HepG2 (cell line): ENCODE data around the gene CDHR5. TPM values are rescaled to one million over a fixed set of nuclear protein-coding genes. Genes with fewer than 3 reads are reported as not detected.

ENCODE experiments used
- BCL3 ChIP-seq: sonication (generic); formaldehyde crosslinking; IDR thresholded peaks from 2 replicates; pipeline ENCODE4 v1.5.1; 2020; ENCODE audit warnings: mild to moderate bottlenecking, missing genetic modification reagents, moderate library complexity
- BHLHE40 ChIP-seq: IDR thresholded peaks from 2 replicates; pipeline ENCODE4 v1.6.1; 2011; ENCODE audit warnings: low read length, improper control_type of control experiment
- CREB1 ChIP-seq, 2 experiments: fragments of 450-650 bp in 1 of 2; IDR thresholded peaks; 2 replicates each; pipeline ENCODE4 v1.6.1; 2016 to 2017; ENCODE audit warnings: control low read depth in 1 of 2, mild to moderate bottlenecking in 1 of 2, missing compliant biosample characterization in 1 of 2, missing genetic modification characterization in 1 of 2
- GATAD1 ChIP-seq: IDR thresholded peaks from 2 replicates; pipeline ENCODE4 v1.6.1; 2016; ENCODE audit warnings: missing genetic modification reagents, missing compliant biosample characterization
- HMG20A ChIP-seq: IDR thresholded peaks from 2 replicates; pipeline ENCODE4 v1.6.1; 2016; ENCODE audit warnings: borderline replicate concordance
- KDM2A ChIP-seq: sonication (generic); formaldehyde crosslinking; IDR thresholded peaks from 2 replicates; pipeline ENCODE4 v1.4.0; 2020; ENCODE audit warnings: low read depth, missing genetic modification reagents, borderline replicate concordance
- KDM4B ChIP-seq: sonication (generic); formaldehyde crosslinking; IDR thresholded peaks from 2 replicates; pipeline ENCODE4 v1.4.0; 2020; ENCODE audit warnings: missing genetic modification reagents
- MXI1 ChIP-seq: IDR thresholded peaks from 3 replicates; pipeline ENCODE4 v1.6.1; 2012; ENCODE audit warnings: low read depth, low read length, inconsistent platforms, borderline replicate concordance
- NR2F6 ChIP-seq, 2 experiments: IDR thresholded peaks; 2 replicates each; pipeline ENCODE4 v1.6.1; 2016; ENCODE audit warnings: antibody characterized with exemption in 1 of 2, mild to moderate bottlenecking in 1 of 2
- ZC3H13 ChIP-seq: sonication (generic); formaldehyde crosslinking; IDR thresholded peaks from 2 replicates; pipeline ENCODE4 v1.8.1; 2023; ENCODE audit warnings: mild to moderate bottlenecking, missing genetic modification reagents, moderate library complexity
- ZNF205 ChIP-seq: IDR thresholded peaks from 2 replicates; pipeline ENCODE4 v1.6.1; 2018; ENCODE audit warnings: missing biosample characterization, missing genetic modification reagents
- ZNF292 ChIP-seq: sonication (generic); formaldehyde crosslinking; IDR thresholded peaks from 2 replicates; pipeline ENCODE4 v1.8.1; 2022; ENCODE audit warnings: mild to moderate bottlenecking, low read depth, missing genetic modification reagents, borderline replicate concordance
- ZNF333 ChIP-seq: sonication (generic); formaldehyde crosslinking; IDR thresholded peaks from 2 replicates; pipeline ENCODE4 v1.4.0; 2020; ENCODE audit warnings: mild to moderate bottlenecking, missing genetic modification reagents, borderline replicate concordance
- ZNF724P ChIP-seq: sonication (generic); formaldehyde crosslinking; IDR thresholded peaks from 2 replicates; pipeline ENCODE4 v1.8.0; 2022; ENCODE audit warnings: missing genetic modification reagents, borderline replicate concordance
- ZNF776 ChIP-seq: sonication (generic); formaldehyde crosslinking; IDR thresholded peaks from 2 replicates; pipeline ENCODE4 v1.4.0; 2020; ENCODE audit warnings: mild to moderate bottlenecking, missing genetic modification reagents
- ZNF780A ChIP-seq: sonication (generic); formaldehyde crosslinking; IDR thresholded peaks from 2 replicates; pipeline ENCODE4 v1.8.0; 2022; ENCODE audit warnings: mild to moderate bottlenecking, missing genetic modification reagents, moderate library complexity
- ZNF792 ChIP-seq: IDR thresholded peaks from 2 replicates; pipeline ENCODE4 v1.6.1; 2016
- polyA plus RNA-seq, 8 experiments: library from polyadenylated mRNA; depleted of rRNA in 3 of 8; stranded (reverse) in 7 of 8; unstranded in 1 of 8; fragments of >200 nt; fragmentation: Illumina TruSeq in 4 of 8; extraction: Trizol in 4 of 8; gene quantifications; 2 replicates each; pipeline versions ENCODE4 v1.2.1 to v1.2.3, GENCODE V29; 2011 to 2016; ENCODE audit warnings: low read depth in 4 of 8, missing spikeins in 1 of 8, mixed read lengths in 1 of 8; ENCODE audit not compliant: insufficient read depth in 1 of 8
- total RNA-seq, 5 experiments: library from RNA; depleted of rRNA; stranded (reverse); fragments of >200 nt; fragmentation: Illumina TruSeq; extraction: Trizol; gene quantifications; 2 replicates each; pipeline ENCODE4 v1.2.3, GENCODE V29; 2016; ENCODE audit warnings: low read depth in 1 of 5
- TF ChIP-seq, protein P1 (sequence below): sonication (generic); formaldehyde crosslinking; IDR thresholded peaks from 2 replicates; pipeline ENCODE4 v1.8.1; 2022; ENCODE audit warnings: low read depth, mild to moderate bottlenecking, missing genetic modification reagents
- TF ChIP-seq, protein P2 (sequence below): sonication (generic); formaldehyde crosslinking; IDR thresholded peaks from one replicate; pipeline ENCODE4 v1.5.1; 2020; ENCODE audit warnings: mild to moderate bottlenecking, missing genetic modification reagents; ENCODE audit errors: not compliant biosample characterization

CDHR5 gene
- total and polyA plus RNA-seq, 2 of the 13 experiments (the other 11 are each of a cell fraction or from before 2014, with no cell fraction given) = 0.46 to 0.71 TPM

GRCh38 chr11:587978-588380 is 36.8 kb downstream of the CDHR5 start (continued):
- TF ChIP-seq BCL3 (CRISPR knock-in tag) (0 out of 2 replicates have a peak, but pooled peaks have one; percentile 39), ZNF780A (CRISPR knock-in tag) (no peak), GATAD1 (CRISPR knock-in tag) (peak; percentile 65), MXI1 (peak; percentile 80; the same call in 1 of the 3 replicates), ZC3H13 (no peak), CREB1 (IDR thresholded peaks at IDR 0.05) (peak; percentile 82), CREB1 (CRISPR knock-in tag; IDR thresholded peaks at IDR 0.05) (no peak), ZNF792 (0 out of 2 replicates have a peak, but pooled peaks have one; percentile 24), NR2F6 (IDR thresholded peaks at IDR 0.05) (peak; percentile 69; the same call in 1 of the 2 replicates), NR2F6 (CRISPR knock-in tag; IDR thresholded peaks at IDR 0.05) (peak; percentile 89), KDM2A (peak; percentile 56), ZNF292 (CRISPR knock-in tag) (peak; percentile 88; the same call in 1 of the 2 replicates), BHLHE40 (peak; percentile 94), ZNF205 (CRISPR knock-in tag) (0 out of 2 replicates have a peak, but pooled peaks have one; percentile 37), ZNF724P (no peak), HMG20A (peak; percentile 54; the same call in 1 of the 2 replicates), ZNF776 (CRISPR knock-in tag) (no peak), ZNF333 (no peak), KDM4B (peak; percentile 80)
- TF ChIP-seq, protein P1, sequence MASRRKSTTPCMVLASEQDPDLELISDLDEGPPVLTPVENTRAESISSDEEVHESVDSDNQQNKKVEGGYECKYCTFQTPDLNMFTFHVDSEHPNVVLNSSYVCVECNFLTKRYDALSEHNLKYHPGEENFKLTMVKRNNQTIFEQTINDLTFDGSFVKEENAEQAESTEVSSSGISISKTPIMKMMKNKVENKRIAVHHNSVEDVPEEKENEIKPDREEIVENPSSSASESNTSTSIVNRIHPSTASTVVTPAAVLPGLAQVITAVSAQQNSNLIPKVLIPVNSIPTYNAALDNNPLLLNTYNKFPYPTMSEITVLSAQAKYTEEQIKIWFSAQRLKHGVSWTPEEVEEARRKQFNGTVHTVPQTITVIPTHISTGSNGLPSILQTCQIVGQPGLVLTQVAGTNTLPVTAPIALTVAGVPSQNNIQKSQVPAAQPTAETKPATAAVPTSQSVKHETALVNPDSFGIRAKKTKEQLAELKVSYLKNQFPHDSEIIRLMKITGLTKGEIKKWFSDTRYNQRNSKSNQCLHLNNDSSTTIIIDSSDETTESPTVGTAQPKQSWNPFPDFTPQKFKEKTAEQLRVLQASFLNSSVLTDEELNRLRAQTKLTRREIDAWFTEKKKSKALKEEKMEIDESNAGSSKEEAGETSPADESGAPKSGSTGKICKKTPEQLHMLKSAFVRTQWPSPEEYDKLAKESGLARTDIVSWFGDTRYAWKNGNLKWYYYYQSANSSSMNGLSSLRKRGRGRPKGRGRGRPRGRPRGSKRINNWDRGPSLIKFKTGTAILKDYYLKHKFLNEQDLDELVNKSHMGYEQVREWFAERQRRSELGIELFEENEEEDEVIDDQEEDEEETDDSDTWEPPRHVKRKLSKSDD (CRISPR knock-in tag) = peak; percentile 78
- TF ChIP-seq, protein P2, sequence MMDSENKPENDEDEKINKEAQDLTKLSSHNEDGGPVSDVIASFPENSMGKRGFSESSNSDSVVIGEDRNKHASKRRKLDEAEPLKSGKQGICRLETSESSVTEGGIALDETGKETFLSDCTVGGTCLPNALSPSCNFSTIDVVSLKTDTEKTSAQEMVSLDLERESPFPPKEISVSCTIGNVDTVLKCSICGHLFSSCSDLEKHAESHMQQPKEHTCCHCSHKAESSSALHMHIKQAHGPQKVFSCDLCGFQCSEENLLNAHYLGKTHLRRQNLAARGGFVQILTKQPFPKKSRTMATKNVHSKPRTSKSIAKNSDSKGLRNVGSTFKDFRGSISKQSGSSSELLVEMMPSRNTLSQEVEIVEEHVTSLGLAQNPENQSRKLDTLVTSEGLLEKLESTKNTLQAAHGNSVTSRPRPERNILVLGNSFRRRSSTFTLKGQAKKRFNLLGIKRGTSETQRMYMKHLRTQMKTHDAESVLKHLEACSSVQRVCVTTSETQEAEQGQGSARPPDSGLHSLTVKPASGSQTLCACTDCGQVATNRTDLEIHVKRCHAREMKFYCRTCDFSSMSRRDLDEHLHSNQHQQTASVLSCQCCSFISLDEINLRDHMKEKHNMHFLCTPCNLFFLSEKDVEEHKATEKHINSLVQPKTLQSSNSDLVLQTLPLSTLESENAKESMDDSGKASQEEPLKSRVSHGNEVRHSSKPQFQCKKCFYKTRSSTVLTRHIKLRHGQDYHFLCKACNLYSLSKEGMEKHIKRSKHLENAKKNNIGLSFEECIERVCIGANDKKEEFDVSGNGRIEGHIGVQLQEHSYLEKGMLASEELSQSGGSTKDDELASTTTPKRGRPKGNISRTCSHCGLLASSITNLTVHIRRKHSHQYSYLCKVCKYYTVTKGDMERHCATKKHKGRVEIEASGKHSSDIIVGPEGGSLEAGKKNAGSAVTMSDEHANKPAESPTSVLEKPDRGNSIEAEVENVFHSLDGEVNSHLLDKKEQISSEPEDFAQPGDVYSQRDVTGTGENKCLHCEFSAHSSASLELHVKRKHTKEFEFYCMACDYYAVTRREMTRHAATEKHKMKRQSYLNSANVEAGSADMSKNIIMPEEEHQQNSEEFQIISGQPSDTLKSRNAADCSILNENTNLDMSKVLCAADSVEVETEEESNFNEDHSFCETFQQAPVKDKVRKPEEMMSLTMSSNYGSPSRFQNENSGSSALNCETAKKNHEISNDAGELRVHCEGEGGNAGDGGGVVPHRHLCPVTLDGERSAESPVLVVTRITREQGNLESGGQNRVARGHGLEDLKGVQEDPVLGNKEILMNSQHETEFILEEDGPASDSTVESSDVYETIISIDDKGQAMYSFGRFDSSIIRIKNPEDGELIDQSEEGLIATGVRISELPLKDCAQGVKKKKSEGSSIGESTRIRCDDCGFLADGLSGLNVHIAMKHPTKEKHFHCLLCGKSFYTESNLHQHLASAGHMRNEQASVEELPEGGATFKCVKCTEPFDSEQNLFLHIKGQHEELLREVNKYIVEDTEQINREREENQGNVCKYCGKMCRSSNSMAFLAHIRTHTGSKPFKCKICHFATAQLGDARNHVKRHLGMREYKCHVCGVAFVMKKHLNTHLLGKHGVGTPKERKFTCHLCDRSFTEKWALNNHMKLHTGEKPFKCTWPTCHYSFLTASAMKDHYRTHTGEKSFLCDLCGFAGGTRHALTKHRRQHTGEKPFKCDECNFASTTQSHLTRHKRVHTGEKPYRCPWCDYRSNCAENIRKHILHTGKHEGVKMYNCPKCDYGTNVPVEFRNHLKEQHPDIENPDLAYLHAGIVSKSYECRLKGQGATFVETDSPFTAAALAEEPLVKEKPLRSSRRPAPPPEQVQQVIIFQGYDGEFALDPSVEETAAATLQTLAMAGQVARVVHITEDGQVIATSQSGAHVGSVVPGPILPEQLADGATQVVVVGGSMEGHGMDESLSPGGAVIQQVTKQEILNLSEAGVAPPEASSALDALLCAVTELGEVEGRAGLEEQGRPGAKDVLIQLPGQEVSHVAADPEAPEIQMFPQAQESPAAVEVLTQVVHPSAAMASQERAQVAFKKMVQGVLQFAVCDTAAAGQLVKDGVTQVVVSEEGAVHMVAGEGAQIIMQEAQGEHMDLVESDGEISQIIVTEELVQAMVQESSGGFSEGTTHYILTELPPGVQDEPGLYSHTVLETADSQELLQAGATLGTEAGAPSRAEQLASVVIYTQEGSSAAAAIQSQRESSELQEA = no peak
